Measurements from ENCODE around the gene FAT1. TPM values are rescaled to one million over a fixed set of nuclear protein-coding genes. Genes with fewer than 3 reads are reported as not detected.
"Not testable (repeated sequence)": the region's sequence is repeated elsewhere in the genome, so short reads cannot be mapped to it uniquely, and the experiment has no call there.

Gene FAT1
- total RNA-seq, 1 donor from 2014 or later = 344 TPM

DNA sequence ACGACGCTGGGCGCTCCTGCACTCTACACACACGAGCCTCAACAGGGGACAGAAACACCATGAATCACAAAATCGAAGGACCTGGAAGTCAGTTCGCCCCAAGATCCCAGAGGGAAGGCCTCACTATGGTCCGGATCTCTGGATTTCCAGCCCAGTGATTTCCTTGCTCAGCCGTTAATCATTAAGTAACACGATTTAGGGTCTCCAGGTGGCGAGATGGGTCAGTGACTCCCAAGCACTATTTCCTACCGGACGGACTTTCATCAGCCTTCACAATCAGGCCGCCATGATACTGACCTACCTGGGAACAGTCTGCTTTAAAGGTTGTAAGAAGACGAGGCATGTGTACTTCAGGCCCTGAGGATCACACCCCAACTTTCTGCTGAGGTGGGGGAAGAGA lies 63.7 kb downstream of the FAT1 start:
- DNase-seq (ENCODE audit: low read depth) = no peak
- H3K36me3 ChIP-seq (ENCODE audit: control insufficient read depth, insufficient read depth, low read length) = peaks cover 2% of the 10 kb centered on the region

DNA sequence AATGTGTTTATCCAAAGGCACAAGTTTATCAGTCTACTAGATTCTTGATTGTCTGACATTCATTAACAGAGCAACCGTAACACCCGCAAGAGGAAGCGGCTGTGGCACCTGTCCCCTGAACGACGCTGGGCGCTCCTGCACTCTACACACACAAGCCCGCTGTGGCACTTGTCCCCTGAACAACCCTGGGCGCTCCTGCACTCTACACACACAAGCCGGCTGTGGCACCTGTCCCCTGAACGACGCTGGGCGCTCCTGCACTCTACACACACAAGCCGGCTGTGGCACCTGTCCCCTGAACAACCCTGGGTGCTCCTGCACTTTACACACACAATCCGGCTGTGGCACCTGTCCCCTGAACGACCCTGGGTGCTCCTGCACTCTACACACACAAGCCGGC lies 64.2 kb downstream of the FAT1 start:
- H3K27me3 ChIP-seq (ENCODE audit: control insufficient read depth, insufficient read depth, low read length); H3K4me3 ChIP-seq (ENCODE audit: low read depth, low read length); H3K36me3 ChIP-seq (ENCODE audit: control insufficient read depth, insufficient read depth, low read length); DNase-seq (ENCODE audit: low read depth): not testable (repeated sequence)

More for the DNA sequence above, 63.7 kb downstream of the FAT1 start:
- Histone ChIP-seq H3K27me3 (ENCODE audit: control insufficient read depth, insufficient read depth, low read length) (no peaks in the 10 kb centered on the region), H3K4me3 (ENCODE audit: low read depth, low read length) (no peak overlapping the region)
- TF ChIP-seq, protein P1, sequence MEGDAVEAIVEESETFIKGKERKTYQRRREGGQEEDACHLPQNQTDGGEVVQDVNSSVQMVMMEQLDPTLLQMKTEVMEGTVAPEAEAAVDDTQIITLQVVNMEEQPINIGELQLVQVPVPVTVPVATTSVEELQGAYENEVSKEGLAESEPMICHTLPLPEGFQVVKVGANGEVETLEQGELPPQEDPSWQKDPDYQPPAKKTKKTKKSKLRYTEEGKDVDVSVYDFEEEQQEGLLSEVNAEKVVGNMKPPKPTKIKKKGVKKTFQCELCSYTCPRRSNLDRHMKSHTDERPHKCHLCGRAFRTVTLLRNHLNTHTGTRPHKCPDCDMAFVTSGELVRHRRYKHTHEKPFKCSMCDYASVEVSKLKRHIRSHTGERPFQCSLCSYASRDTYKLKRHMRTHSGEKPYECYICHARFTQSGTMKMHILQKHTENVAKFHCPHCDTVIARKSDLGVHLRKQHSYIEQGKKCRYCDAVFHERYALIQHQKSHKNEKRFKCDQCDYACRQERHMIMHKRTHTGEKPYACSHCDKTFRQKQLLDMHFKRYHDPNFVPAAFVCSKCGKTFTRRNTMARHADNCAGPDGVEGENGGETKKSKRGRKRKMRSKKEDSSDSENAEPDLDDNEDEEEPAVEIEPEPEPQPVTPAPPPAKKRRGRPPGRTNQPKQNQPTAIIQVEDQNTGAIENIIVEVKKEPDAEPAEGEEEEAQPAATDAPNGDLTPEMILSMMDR (IDR thresholded peaks at IDR 0.05; ENCODE audit: insufficient read depth, low read length, poor library complexity, severe bottlenecking) = no peak

DNA sequence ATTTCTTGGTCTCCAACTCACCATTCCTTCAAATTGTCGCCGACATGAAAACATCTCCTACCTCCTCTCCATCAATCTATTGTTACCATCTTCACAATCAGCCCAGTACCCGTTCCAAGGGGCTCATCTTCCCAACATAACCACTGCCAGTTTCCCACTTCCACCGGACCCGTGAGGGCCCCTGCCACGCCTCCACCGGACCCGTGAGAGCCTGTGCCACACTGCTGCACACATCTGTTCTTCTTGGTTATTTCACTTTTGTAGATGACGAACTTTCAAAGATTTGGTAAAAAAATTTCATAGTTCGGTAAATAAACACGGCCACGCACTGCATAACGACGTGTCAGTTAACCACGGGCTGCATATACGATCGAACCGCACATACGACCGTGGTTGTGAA lies 65.0 kb downstream of the FAT1 start:
- Histone ChIP-seq H3K36me3 (ENCODE audit: control insufficient read depth, insufficient read depth, low read length) (peaks cover 3% of the 10 kb centered on the region), H3K27me3 (ENCODE audit: control insufficient read depth, insufficient read depth, low read length) (no peaks in the 10 kb centered on the region), H3K4me3 (ENCODE audit: low read depth, low read length) (no peak overlapping the region)
- TF ChIP-seq, protein P1 (IDR thresholded peaks at IDR 0.05; ENCODE audit: insufficient read depth, low read length, poor library complexity, severe bottlenecking) = no peak
- DNase-seq (ENCODE audit: low read depth) = no peak

DNA sequence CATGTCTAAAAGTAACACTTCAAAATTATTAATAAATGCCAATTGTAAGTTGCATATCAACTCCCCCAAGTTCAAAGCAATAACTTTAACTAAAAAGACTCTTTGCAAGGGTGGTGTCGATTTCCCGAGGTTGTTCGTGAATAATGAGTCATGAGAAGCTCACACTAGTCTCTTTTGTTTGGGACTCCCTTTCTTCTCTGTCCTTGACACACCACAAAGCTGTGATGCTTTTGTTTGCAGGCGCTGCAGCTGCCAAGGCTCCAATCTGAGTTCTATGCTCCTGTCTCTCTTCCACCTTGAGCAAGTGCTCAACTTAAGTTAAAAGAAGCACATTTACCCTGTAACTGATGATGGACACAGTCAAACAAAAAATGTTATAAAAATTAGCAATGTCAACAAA lies 65.9 kb downstream of the FAT1 start:
- TF ChIP-seq, protein P1 (IDR thresholded peaks at IDR 0.05; ENCODE audit: insufficient read depth, low read length, poor library complexity, severe bottlenecking) = no peak
- no peak for DNase-seq (ENCODE audit: low read depth)
- Histone ChIP-seq H3K4me3 (ENCODE audit: low read depth, low read length) (no peak overlapping the region), H3K27me3 (ENCODE audit: control insufficient read depth, insufficient read depth, low read length) (no peaks in the 10 kb centered on the region), H3K36me3 (ENCODE audit: control insufficient read depth, insufficient read depth, low read length) (peaks cover 3% of the 10 kb centered on the region)

DNA sequence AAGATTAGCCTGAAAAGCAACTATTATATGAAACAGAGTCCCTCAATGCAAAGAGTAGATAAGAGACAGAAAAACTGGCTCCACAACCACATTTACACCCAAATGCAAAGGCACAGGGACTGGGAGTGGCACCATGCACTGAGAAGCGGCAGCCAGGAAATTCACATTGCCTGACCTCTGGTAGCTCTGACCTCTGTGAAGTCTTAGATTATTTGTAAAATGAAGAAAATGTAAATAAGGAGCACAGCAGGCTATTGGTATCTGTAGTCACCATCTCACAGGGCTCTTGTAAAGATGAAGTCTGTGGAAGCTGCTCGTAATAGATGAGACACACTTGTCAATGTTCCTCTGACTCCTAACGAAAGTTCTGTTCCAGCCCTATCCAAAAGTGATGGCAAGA lies 69.7 kb downstream of the FAT1 start:
- peaks cover 1% of the 10 kb centered on the region for H3K36me3 ChIP-seq (ENCODE audit: control insufficient read depth, insufficient read depth, low read length)
- H3K4me3 ChIP-seq (ENCODE audit: low read depth, low read length) = no peak overlapping the region

DNA sequence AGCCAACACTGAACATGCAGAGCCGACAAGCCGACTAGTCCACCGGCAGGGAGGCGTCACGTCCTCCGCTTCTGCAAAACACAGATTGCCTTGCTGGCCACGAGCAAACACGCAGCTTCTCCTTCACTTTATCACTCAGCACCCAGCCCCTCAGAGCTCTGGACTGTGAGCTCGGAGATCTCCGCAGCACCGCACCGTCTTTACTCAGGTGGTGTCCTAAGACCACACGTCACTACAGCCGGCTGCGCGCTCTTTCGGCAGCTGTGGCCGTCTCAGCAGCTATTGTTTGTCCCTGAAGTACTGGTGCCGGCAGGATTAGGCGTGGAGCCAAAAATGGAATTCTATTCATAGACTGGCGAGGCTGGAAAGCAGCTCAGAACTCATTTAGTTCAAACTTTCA lies 72.0 kb downstream of the FAT1 start:
- Histone ChIP-seq H3K27me3 (ENCODE audit: control insufficient read depth, insufficient read depth, low read length) (no peaks in the 10 kb centered on the region), H3K4me3 (ENCODE audit: low read depth, low read length) (no peak overlapping the region), H3K36me3 (ENCODE audit: control insufficient read depth, insufficient read depth, low read length) (peaks cover 1% of the 10 kb centered on the region)
- TF ChIP-seq, protein P1 (IDR thresholded peaks at IDR 0.05; ENCODE audit: insufficient read depth, low read length, poor library complexity, severe bottlenecking) = no peak
- DNase-seq (ENCODE audit: low read depth) = no peak

More for the DNA sequence above, 69.7 kb downstream of the FAT1 start:
- H3K27me3 ChIP-seq (ENCODE audit: control insufficient read depth, insufficient read depth, low read length) = no peaks in the 10 kb centered on the region
- no peak for DNase-seq (ENCODE audit: low read depth)
- TF ChIP-seq, protein P1 (IDR thresholded peaks at IDR 0.05; ENCODE audit: insufficient read depth, low read length, poor library complexity, severe bottlenecking) = no peak

Measured in kidney epithelial cell (primary cell).